Spleen (tissue), 11 donors: ENCODE results near the gene KCNQ1. TPM values are rescaled to one million over a fixed set of nuclear protein-coding genes. Genes with fewer than 3 reads are reported as not detected.

Experiments used
- DNase-seq: peaks from one replicate; pipeline ENCODE4 v3.0.0-alpha.2; 2020
- H3K27ac ChIP-seq, 8 donors: fragments of 200-600 bp; sonication (generic) in 7 of 8; 1 replicate in 4 of 8; 2 replicates in 4 of 8; pipeline versions ENCODE4 v1.5.0 to v1.8.0; 2016 to 2021; ENCODE audit warnings: inconsistent platforms in 4 of 8, mild to moderate bottlenecking in 4 of 8, moderate library complexity in 1 of 8
- H3K27me3 ChIP-seq, 7 donors: fragments of 200-600 bp; sonication (generic) in 6 of 7; replicated peaks in 1 of 7; 1 replicate in 4 of 7; 2 replicates in 3 of 7; pipeline versions ENCODE4 v1.5.0 to v1.8.0; 2016 to 2021; ENCODE audit warnings: inconsistent platforms in 3 of 7, mild to moderate bottlenecking in 1 of 7
- H3K36me3 ChIP-seq, 6 donors: fragments of 200-600 bp; sonication (generic) in 5 of 6; 1 replicate in 4 of 6; 2 replicates in 2 of 6; pipeline versions ENCODE4 v1.5.0 to v1.8.0; 2016 to 2021; ENCODE audit warnings: inconsistent platforms in 2 of 6
- H3K4me1 ChIP-seq, 6 donors: fragments of 200-600 bp; sonication (generic) in 5 of 6; 1 replicate in 3 of 6; 2 replicates in 3 of 6; pipeline versions ENCODE4 v1.5.0 to v1.8.0; 2016 to 2021; ENCODE audit warnings: inconsistent platforms in 3 of 6
- H3K4me3 ChIP-seq, 8 donors: fragments of 200-600 bp; sonication (generic) in 7 of 8; 1 replicate in 4 of 8; 2 replicates in 4 of 8; pipeline versions ENCODE4 v1.5.0 to v1.8.0; 2016 to 2021; ENCODE audit warnings: inconsistent platforms in 4 of 8, mild to moderate bottlenecking in 4 of 8, moderate library complexity in 2 of 8
- H3K9me3 ChIP-seq, 8 donors: fragments of 200-600 bp; sonication (generic) in 7 of 8; 1 replicate in 4 of 8; 2 replicates in 4 of 8; pipeline versions ENCODE4 v1.5.0 to v1.8.0; 2016 to 2021; ENCODE audit warnings: inconsistent platforms in 4 of 8
- POLR2A ChIP-seq, 3 donors: fragments of 450-650 bp; IDR thresholded peaks; one replicate each; pipeline ENCODE4 v1.5.1; 2017; ENCODE audit warnings: antibody characterized with exemption in 3 of 3, mild to moderate bottlenecking in 1 of 3
- POLR2AphosphoS5 ChIP-seq, 3 donors: sonication (generic); formaldehyde crosslinking; IDR thresholded peaks; one replicate each; pipeline ENCODE4 v1.5.1; 2017; ENCODE audit warnings: antibody characterized with exemption in 3 of 3
- WGBS, 5 donors: extraction: QIAGEN DNeasy Blood & Tissue Kit in 3 of 5; methylation state at CpG; one replicate each; pipeline versions ENCODE4 v1.1.5 to v1.1.7; 2013 to 2018; 5-methylcytosine and 5-hydroxymethylcytosine counted together
- intact Hi-C: fragments of 100-400 bp; cut with DNase I; formaldehyde crosslinking; loops from one replicate; pipeline ENCODE4 v1.15.0; 2023; ENCODE audit warnings: low total_unique reads
- polyA plus RNA-seq, 3 donors: library from polyadenylated mRNA; stranded (reverse); fragments of 200-250 nt; gene quantifications; one replicate each; pipeline ENCODE4 v1.2.1, GENCODE V29; 2013
- total RNA-seq, 7 donors: library from RNA; depleted of rRNA in 3 of 7; stranded (reverse); fragments of >200 nt in 3 of 7; fragmentation: NEBNext Ultra II Directional in 4 of 7; extraction: Animal tissue kit (Norgen Biotek cat#: 25700) in 4 of 7; gene quantifications; one replicate each; pipeline versions ENCODE4 v1.1.0 to v1.2.1, GENCODE V29; 2016 to 2021
- TF ChIP-seq, protein P1 (sequence below), 11 experiments: fragments of 200-600 bp in 7 of 11; fragments of 450-650 bp in 4 of 11; sonication (generic) in 4 of 11; IDR thresholded peaks in 8 of 11; conservative IDR thresholded peaks in 3 of 11; 1 replicate in 7 of 11; 2 replicates in 4 of 11; pipeline versions ENCODE4 v1.4.0 to v1.8.0; 2016 to 2021; ENCODE audit warnings: antibody characterized with exemption in 11 of 11, inconsistent platforms in 4 of 11, mild to moderate bottlenecking in 1 of 11
- donor health status: healthy with polysubstance abuse.
- donor health status: DM: no; HTN: no; CAD: no; lungs with moderate emphysema.
- donor health status: DM: no; HTN: no; CAD: no.
- donor health status: Bipolar disorder and iron deficiency.
- donor health status: healthy.
- donor health status: DM: no; HTN: no; CAD: no.
- donor health status: DM: yes; HTN: yes; CAD: no.

KCNQ1 gene
- total and polyA plus RNA-seq, 10 donors, result 3.3 to 21.6 (median 13.5) TPM

DNA sequence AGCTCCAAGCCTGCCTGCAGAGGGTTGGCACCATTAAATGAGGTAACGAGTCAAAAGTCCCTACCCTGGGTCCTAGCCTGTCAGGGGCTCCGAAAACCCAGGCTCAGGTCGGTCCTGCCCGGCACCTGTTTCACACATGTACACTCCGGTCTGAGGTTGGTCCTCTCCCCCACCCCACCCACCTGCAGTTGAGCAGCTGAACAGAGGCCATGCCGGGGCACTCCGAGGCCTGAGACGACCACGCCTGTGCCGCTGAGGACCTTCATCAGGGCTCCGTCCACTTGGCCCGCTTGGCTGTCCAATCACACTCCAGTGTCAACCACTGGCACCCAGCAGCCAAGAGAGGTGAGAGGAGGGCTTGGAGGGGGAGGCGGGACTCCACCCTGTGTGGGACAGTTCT, 42.7 kb upstream of the KCNQ1 start:
- Histone ChIP-seq H3K36me3 (peaks cover 0 to 49% (median 42%) of the 10 kb centered on the region in 6 donors), H3K27me3 (no peaks in the 10 kb centered on the region), H3K4me3 (peak overlapping the region in 4 of 8 donors; percentile 79 to 95 (median 84)), H3K9me3 (no peaks in the 10 kb centered on the region), H3K4me1 (peaks cover 9 to 52% (median 34%) of the 10 kb centered on the region in 6 donors), H3K27ac (no peak overlapping the region)
- intact Hi-C loops, result loop anchor here (5.0 kb wide), 1 partner anchor 95 kb away; no protein-coding TSS in a partner anchor
- DNase-seq, result peak; percentile 86
- WGBS, 5 donors, result 90 to 94% (median 91%) methylated on average over 12 to 13 of the region's 13 CpGs
- TF ChIP-seq, protein P1, sequence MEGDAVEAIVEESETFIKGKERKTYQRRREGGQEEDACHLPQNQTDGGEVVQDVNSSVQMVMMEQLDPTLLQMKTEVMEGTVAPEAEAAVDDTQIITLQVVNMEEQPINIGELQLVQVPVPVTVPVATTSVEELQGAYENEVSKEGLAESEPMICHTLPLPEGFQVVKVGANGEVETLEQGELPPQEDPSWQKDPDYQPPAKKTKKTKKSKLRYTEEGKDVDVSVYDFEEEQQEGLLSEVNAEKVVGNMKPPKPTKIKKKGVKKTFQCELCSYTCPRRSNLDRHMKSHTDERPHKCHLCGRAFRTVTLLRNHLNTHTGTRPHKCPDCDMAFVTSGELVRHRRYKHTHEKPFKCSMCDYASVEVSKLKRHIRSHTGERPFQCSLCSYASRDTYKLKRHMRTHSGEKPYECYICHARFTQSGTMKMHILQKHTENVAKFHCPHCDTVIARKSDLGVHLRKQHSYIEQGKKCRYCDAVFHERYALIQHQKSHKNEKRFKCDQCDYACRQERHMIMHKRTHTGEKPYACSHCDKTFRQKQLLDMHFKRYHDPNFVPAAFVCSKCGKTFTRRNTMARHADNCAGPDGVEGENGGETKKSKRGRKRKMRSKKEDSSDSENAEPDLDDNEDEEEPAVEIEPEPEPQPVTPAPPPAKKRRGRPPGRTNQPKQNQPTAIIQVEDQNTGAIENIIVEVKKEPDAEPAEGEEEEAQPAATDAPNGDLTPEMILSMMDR (IDR thresholded peaks at IDR 0.05 in 8 of 11, conservative IDR thresholded peaks at IDR 0.05 in 3 of 11), result no peak
- TF ChIP-seq POLR2AphosphoS5 (IDR thresholded peaks at IDR 0.05) (no peak), POLR2A (IDR thresholded peaks at IDR 0.05) (no peak)

DNA sequence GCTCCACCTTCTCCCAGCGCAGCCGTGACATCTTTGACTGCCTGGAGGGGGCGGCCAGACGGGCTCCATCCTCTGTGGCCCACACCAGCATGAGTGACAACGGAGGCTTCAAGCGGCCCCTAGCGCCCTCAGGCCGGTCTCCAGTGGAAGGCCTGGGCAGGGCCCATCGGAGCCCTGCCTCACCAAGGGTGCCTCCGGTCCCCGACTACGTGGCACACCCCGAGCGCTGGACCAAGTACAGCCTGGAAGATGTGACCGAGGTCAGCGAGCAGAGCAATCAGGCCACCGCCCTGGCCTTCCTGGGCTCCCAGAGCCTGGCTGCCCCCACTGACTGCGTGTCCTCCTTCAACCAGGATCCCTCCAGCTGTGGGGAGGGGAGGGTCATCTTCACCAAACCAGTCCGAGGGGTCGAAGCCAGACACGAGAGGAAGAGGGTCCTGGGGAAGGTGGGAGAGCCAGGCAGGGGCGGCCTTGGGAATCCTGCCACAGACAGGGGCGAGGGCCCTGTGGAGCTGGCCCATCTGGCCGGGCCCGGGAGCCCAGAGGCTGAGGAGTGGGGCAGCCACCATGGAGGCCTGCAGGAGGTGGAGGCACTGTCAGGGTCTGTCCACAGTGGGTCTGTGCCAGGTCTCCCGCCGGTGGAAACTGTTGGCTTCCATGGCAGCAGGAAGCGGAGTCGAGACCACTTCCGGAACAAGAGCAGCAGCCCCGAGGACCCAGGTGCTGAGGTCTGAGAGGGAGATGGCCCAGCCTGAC, 41.7 kb upstream of the KCNQ1 start:
- no peak overlapping the region for H3K27ac ChIP-seq

DNA sequence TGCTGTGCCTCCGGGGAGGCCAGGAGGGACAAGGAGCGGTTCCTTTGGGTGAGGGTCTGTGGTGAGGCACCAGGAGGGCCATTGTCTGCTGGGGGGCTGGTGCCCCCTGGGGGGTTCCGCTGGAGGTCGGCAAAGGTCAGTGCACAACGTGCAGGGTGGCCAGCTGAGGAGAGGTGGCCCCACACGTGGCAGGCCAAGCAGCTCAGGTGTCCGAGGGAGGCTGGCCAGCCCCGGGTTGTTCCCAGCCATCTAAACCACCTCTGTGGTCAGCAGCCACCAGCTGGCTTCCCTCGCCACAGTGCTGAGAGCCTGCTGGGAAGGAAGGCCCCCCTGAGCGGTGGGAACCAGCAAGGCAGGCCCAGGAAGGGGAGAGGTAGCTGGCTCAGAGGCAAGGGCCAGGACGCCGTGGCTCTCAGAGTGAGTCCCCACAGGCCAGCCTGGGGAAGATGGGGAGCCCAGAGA, 40.0 kb upstream of the KCNQ1 start:
- intact Hi-C loops, result loop anchor here (5.0 kb wide), 1 partner anchor 97 kb away; no protein-coding TSS in a partner anchor
- no peaks in the 10 kb centered on the region for H3K27me3 ChIP-seq
- peaks cover 0 to 30% (median 27%) of the 10 kb centered on the region in 6 donors for H3K36me3 ChIP-seq
- H3K27ac ChIP-seq, result no peak overlapping the region
- DNase-seq, result no peak
- H3K9me3 ChIP-seq, result no peaks in the 10 kb centered on the region
- H3K4me1 ChIP-seq, result peaks cover 9 to 35% (median 19%) of the 10 kb centered on the region in 6 donors
- TF ChIP-seq, protein P1 (IDR thresholded peaks at IDR 0.05 in 8 of 11, conservative IDR thresholded peaks at IDR 0.05 in 3 of 11), result no peak
- TF ChIP-seq POLR2AphosphoS5 (IDR thresholded peaks at IDR 0.05), result peak; percentile 25 to 68 (median 36)
- H3K4me3 ChIP-seq, result no peak overlapping the region
- WGBS, 5 donors, result 68 to 88% (median 77%) methylated on average over 10 to 12 of the region's 12 CpGs

More for the DNA sequence above, 41.7 kb upstream of the KCNQ1 start:
- intact Hi-C loops, result loop anchor here (5.0 kb wide), 1 partner anchor 96 kb away; no protein-coding TSS in a partner anchor
- WGBS, 5 donors, result 88 to 96% (median 91%) methylated on average over 17 to 31 of the region's 31 CpGs
- Histone ChIP-seq H3K9me3 (no peaks in the 10 kb centered on the region), H3K4me1 (peaks cover 9 to 52% (median 34%) of the 10 kb centered on the region in 6 donors), H3K4me3 (no peak overlapping the region), H3K27me3 (no peaks in the 10 kb centered on the region), H3K36me3 (peaks cover 0 to 40% (median 32%) of the 10 kb centered on the region in 6 donors)
- peak; percentile 84 for DNase-seq
- TF ChIP-seq, protein P1 (IDR thresholded peaks at IDR 0.05 in 8 of 11, conservative IDR thresholded peaks at IDR 0.05 in 3 of 11), result no peak
- TF ChIP-seq POLR2AphosphoS5 (IDR thresholded peaks at IDR 0.05), result peak in 2 of 3 donors; percentile 5 to 55

DNA sequence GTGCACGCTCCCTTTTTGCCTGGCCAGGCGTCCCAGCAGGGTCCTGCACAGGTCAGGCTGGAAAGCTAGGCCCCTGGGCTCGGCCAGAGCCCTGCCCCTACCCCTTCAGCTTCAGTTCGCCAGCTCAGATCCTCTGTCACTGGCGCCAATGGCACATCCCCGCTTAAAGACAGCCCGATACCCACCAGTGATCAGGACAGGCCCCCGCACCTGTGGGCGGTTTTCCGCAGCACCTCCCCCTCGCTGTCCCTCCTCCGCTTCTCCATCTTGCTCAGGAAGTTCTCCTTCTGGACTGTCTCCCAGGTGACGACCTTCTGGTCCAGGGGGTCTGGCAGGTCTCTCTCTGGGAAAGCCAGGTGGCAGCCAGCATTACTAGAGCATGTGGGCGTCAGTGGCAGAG, 38.4 kb upstream of the KCNQ1 start:
- no peak overlapping the region for H3K4me3 ChIP-seq
- intact Hi-C loops, result no loop called here
- WGBS, 5 donors, result 84 to 93% (median 88%) methylated on average over 14 of the region's 14 CpGs
- peaks cover 0 to 30% (median 27%) of the 10 kb centered on the region in 6 donors for H3K36me3 ChIP-seq
- DNase-seq, result no peak
- H3K27me3 ChIP-seq, result peaks cover 0 to 3% (median 0%) of the 10 kb centered on the region in 7 donors
- H3K4me1 ChIP-seq, result peaks cover 8 to 27% (median 13%) of the 10 kb centered on the region in 6 donors
- no peak for TF ChIP-seq POLR2AphosphoS5 (IDR thresholded peaks at IDR 0.05)
- TF ChIP-seq, protein P1 (IDR thresholded peaks at IDR 0.05 in 8 of 11, conservative IDR thresholded peaks at IDR 0.05 in 3 of 11), result no peak
- no peak for TF ChIP-seq POLR2A (IDR thresholded peaks at IDR 0.05)
- no peak overlapping the region for H3K27ac ChIP-seq
- H3K9me3 ChIP-seq, result no peaks in the 10 kb centered on the region
